Measurements from ENCODE around the gene IGFBP7.

The IGFBP7 gene

GRCh38 chr4:57095245-57095644 lies 14.9 kb downstream of the IGFBP7 start:
- DNase-seq (ENCODE audit: low spot score), result no peak

GRCh38 chr4:57094832-57095223 lies 15.4 kb downstream of the IGFBP7 start:
- DNase-seq (ENCODE audit: low spot score), result no peak

GRCh38 chr4:57093845-57094831 lies 16.0 kb downstream of the IGFBP7 start:
- no peak for DNase-seq (ENCODE audit: low spot score)

GRCh38 chr4:57091657-57092162 lies 18.5 kb downstream of the IGFBP7 start:
- DNase-seq (ENCODE audit: low spot score), result no peak

- no peak for DNase-seq (ENCODE audit: low spot score)
Measured at GRCh38 chr4:57090079-57090478, 20.1 kb downstream of the IGFBP7 start.

GRCh38 chr4:57089549-57089948 lies 20.6 kb downstream of the IGFBP7 start:
- DNase-seq (ENCODE audit: low spot score), result no peak

- no peak for DNase-seq (ENCODE audit: low spot score)
Measured at GRCh38 chr4:57086031-57086723, 24.0 kb downstream of the IGFBP7 start.

GRCh38 chr4:57085278-57085677 lies 24.9 kb downstream of the IGFBP7 start:
- no peak for DNase-seq (ENCODE audit: low spot score)

GRCh38 chr4:57084360-57084759 lies 25.8 kb downstream of the IGFBP7 start:
- no peak for DNase-seq (ENCODE audit: low spot score)

- no peak for DNase-seq (ENCODE audit: low spot score)
Measured at GRCh38 chr4:57083090-57083489, 27.1 kb downstream of the IGFBP7 start.

GRCh38 chr4:57081651-57082621 lies 28.2 kb downstream of the IGFBP7 start:
- DNase-seq (ENCODE audit: low spot score), result no peak

- DNase-seq (ENCODE audit: low spot score), result no peak
Measured at GRCh38 chr4:57080781-57081650, 29.2 kb downstream of the IGFBP7 start.

- DNase-seq (ENCODE audit: low spot score), result no peak
Measured at GRCh38 chr4:57078685-57079521, 31.3 kb downstream of the IGFBP7 start.

GRCh38 chr4:57077550-57078343 lies 32.4 kb downstream of the IGFBP7 start:
- DNase-seq (ENCODE audit: low spot score), result no peak

- DNase-seq (ENCODE audit: low spot score), result no peak
Measured at GRCh38 chr4:57076646-57077045, 33.5 kb downstream of the IGFBP7 start.

GRCh38 chr4:57075367-57075766 lies 34.8 kb downstream of the IGFBP7 start:
- DNase-seq (ENCODE audit: low spot score), result no peak

GRCh38 chr4:57074744-57075143 lies 35.4 kb downstream of the IGFBP7 start:
- DNase-seq (ENCODE audit: low spot score), result no peak

- DNase-seq (ENCODE audit: low spot score), result no peak
Measured at GRCh38 chr4:57073559-57073958, 36.6 kb downstream of the IGFBP7 start.

GRCh38 chr4:57071326-57071725 lies 38.9 kb downstream of the IGFBP7 start:
- DNase-seq (ENCODE audit: low spot score), result no peak
